ENCODE results near the gene APBB2.

Gene APBB2

GRCh38 chr4:41070516-41071281 lies 143.6 kb downstream of the APBB2 start:
- no CpG with 5 or more reads among the region's 10 CpGs for WGBS (ENCODE audit: extremely low coverage, insufficient coverage, insufficient read length)
- Histone ChIP-seq H3K4ac (ENCODE audit: low read depth, low read length) (no peak overlapping the region), H3K27ac (ENCODE audit: low read depth, low read length) (no peak overlapping the region), H3K79me2 (ENCODE audit: control insufficient read depth, insufficient read depth, low read length, poor library complexity) (no peaks in the 10 kb centered on the region), H3K4me3 (ENCODE audit: low read depth, low read length) (no peak overlapping the region), H4K8ac (ENCODE audit: low read depth, low read length) (no peak overlapping the region), H2AK5ac (ENCODE audit: low read length) (no peak overlapping the region), H2BK120ac (ENCODE audit: insufficient read depth, low read length, poor library complexity) (no peak overlapping the region), H3K9me3 (ENCODE audit: insufficient read depth, low read depth, low read length) (no peaks in the 10 kb centered on the region), H3K4me1 (ENCODE audit: control insufficient read depth in 1 of 2, insufficient read depth in 2 of 2, low read length in 2 of 2) (peaks cover 2 to 8% of the 10 kb centered on the region in 2 experiments), H3K18ac (ENCODE audit: low read length) (no peak overlapping the region), H3K79me1 (ENCODE audit: low read length) (no peaks in the 10 kb centered on the region), H3K36me3 (ENCODE audit: control insufficient read depth in 1 of 2, insufficient read depth in 2 of 2, low read length in 2 of 2) (no peaks in the 10 kb centered on the region), H3K4me2 (ENCODE audit: low read length) (no peak overlapping the region), H3K23ac (ENCODE audit: low read length) (no peak overlapping the region), H2BK5ac (ENCODE audit: low read depth, low read length, poor library complexity) (no peak overlapping the region), H4K91ac (ENCODE audit: low read depth, low read length) (no peak overlapping the region), H3K14ac (ENCODE audit: low read length) (no peak overlapping the region), H2AFZ (ENCODE audit: insufficient read depth, low read length, poor library complexity) (no peak overlapping the region), H3K27me3 (ENCODE audit: insufficient read depth, low read length) (no peaks in the 10 kb centered on the region), H2BK12ac (ENCODE audit: low read length) (no peak overlapping the region), H4K12ac (ENCODE audit: low read depth, low read length) (no peak overlapping the region), H3K9ac (ENCODE audit: low read length) (no peak overlapping the region)
- DNase-seq = no peak

DNA sequence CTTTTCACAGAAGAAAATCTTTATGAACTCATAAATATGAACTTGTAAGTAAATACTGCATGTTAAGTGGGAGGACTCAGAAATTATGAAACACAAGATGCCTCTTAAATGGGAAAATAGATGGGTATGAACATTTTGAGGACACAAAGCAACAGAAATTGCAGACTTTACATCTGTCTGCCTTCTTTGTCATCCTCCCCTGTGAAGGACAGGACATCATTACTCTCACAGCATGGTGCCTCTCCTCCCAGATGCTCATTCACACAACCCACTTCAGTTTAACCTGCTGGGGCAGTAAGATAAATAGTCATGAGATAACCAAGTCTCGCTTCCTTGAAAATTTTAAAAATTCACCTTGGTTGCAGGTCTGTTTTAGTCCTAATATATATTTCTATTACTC lies 144.5 kb downstream of the APBB2 start:
- Histone ChIP-seq H2BK5ac (ENCODE audit: low read depth, low read length, poor library complexity) (no peak overlapping the region), H3K27ac (ENCODE audit: low read depth, low read length) (no peak overlapping the region), H4K91ac (ENCODE audit: low read depth, low read length) (no peak overlapping the region), H3K4me1 (ENCODE audit: control insufficient read depth in 1 of 2, insufficient read depth in 2 of 2, low read length in 2 of 2) (peaks cover 2 to 7% of the 10 kb centered on the region in 2 experiments), H3K4me2 (ENCODE audit: low read length) (no peak overlapping the region), H3K9ac (ENCODE audit: low read length) (no peak overlapping the region), H3K79me1 (ENCODE audit: low read length) (no peaks in the 10 kb centered on the region), H3K9me3 (ENCODE audit: insufficient read depth, low read depth, low read length) (no peaks in the 10 kb centered on the region), H3K79me2 (ENCODE audit: control insufficient read depth, insufficient read depth, low read length, poor library complexity) (no peaks in the 10 kb centered on the region), H4K12ac (ENCODE audit: low read depth, low read length) (no peak overlapping the region), H3K23ac (ENCODE audit: low read length) (no peak overlapping the region), H2AK5ac (ENCODE audit: low read length) (no peak overlapping the region), H4K8ac (ENCODE audit: low read depth, low read length) (no peak overlapping the region), H2BK12ac (ENCODE audit: low read length) (no peak overlapping the region), H3K4ac (ENCODE audit: low read depth, low read length) (no peak overlapping the region), H3K14ac (ENCODE audit: low read length) (no peak overlapping the region), H3K18ac (ENCODE audit: low read length) (no peak overlapping the region), H2BK120ac (ENCODE audit: insufficient read depth, low read length, poor library complexity) (no peak overlapping the region), H2AFZ (ENCODE audit: insufficient read depth, low read length, poor library complexity) (no peak overlapping the region), H3K36me3 (ENCODE audit: control insufficient read depth in 1 of 2, insufficient read depth in 2 of 2, low read length in 2 of 2) (peaks cover 0 to 3% of the 10 kb centered on the region in 2 experiments), H3K27me3 (ENCODE audit: insufficient read depth, low read length) (no peaks in the 10 kb centered on the region), H3K4me3 (ENCODE audit: low read depth, low read length) (no peak overlapping the region)
- no CpG with 5 or more reads among the region's 1 CpG for WGBS (ENCODE audit: extremely low coverage, insufficient coverage, insufficient read length)
- no peak for DNase-seq

DNA sequence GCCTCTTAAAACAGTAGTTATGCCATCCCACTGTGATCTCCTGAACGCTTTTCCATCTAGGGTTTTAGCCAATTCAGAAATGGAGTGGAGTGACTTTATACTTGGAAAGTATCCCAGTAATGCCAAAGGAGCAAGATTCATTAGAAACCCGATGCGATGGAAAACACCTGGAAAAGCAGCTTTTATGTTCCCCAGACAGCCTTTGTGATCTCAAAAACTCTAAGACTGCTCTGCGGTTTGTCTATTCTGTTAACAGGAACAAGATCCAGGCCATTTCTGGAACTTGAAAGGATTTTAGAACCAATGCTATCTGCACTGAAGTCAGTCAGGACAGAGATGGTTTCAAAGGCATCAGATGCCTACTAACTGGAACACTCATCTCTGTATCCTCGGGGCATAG lies 145.1 kb downstream of the APBB2 start:
- no peaks in the 10 kb centered on the region for H3K79me2 ChIP-seq (ENCODE audit: control insufficient read depth, insufficient read depth, low read length, poor library complexity)
- no peak overlapping the region for H3K18ac ChIP-seq (ENCODE audit: low read length)
- H3K23ac ChIP-seq (ENCODE audit: low read length) = no peak overlapping the region
- H3K4ac ChIP-seq (ENCODE audit: low read depth, low read length) = no peak overlapping the region
- H4K91ac ChIP-seq (ENCODE audit: low read depth, low read length) = no peak overlapping the region
- peaks cover 2 to 6% of the 10 kb centered on the region in 2 experiments for H3K4me1 ChIP-seq (ENCODE audit: control insufficient read depth in 1 of 2, insufficient read depth in 2 of 2, low read length in 2 of 2)
- no peak overlapping the region for H2BK120ac ChIP-seq (ENCODE audit: insufficient read depth, low read length, poor library complexity)
- no peak overlapping the region for H4K12ac ChIP-seq (ENCODE audit: low read depth, low read length)
- H2AFZ ChIP-seq (ENCODE audit: insufficient read depth, low read length, poor library complexity) = no peak overlapping the region
- H2BK5ac ChIP-seq (ENCODE audit: low read depth, low read length, poor library complexity) = no peak overlapping the region
- H3K4me2 ChIP-seq (ENCODE audit: low read length) = no peak overlapping the region
- no CpG with 5 or more reads among the region's 5 CpGs for WGBS (ENCODE audit: extremely low coverage, insufficient coverage, insufficient read length)
- H4K8ac ChIP-seq (ENCODE audit: low read depth, low read length) = no peak overlapping the region
- DNase-seq = no peak
- no peaks in the 10 kb centered on the region for H3K9me3 ChIP-seq (ENCODE audit: insufficient read depth, low read depth, low read length)
- no peak overlapping the region for H3K4me3 ChIP-seq (ENCODE audit: low read depth, low read length)
- H3K36me3 ChIP-seq (ENCODE audit: control insufficient read depth in 1 of 2, insufficient read depth in 2 of 2, low read length in 2 of 2) = peaks cover 0 to 3% of the 10 kb centered on the region in 2 experiments
- no peak overlapping the region for H3K27ac ChIP-seq (ENCODE audit: low read depth, low read length)
- no peak overlapping the region for H3K14ac ChIP-seq (ENCODE audit: low read length)
- no peaks in the 10 kb centered on the region for H3K27me3 ChIP-seq (ENCODE audit: insufficient read depth, low read length)
- H2AK5ac ChIP-seq (ENCODE audit: low read length) = no peak overlapping the region
- H2BK12ac ChIP-seq (ENCODE audit: low read length) = no peak overlapping the region
- H3K9ac ChIP-seq (ENCODE audit: low read length) = no peak overlapping the region
- H3K79me1 ChIP-seq (ENCODE audit: low read length) = no peaks in the 10 kb centered on the region

DNA sequence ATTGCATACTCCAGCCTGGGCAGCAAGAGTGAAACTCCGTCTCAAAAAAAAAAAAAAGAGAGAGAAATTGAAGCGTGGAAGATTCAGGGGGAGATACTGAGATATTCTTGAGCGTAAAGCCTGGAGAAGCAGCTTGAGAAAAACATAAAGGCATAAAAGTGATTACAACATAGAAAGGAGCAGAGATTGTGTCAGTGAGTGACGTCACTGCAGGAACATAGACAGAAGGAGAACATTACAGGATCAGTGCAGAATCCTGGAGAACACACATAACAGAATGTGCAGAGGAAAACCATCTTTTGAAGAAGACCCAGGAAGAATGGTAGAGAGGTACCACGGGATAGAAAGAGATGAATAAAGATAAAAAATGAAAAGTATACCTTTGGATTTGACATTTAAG lies 147.0 kb downstream of the APBB2 start:
- no peak overlapping the region for H3K14ac ChIP-seq (ENCODE audit: low read length)

More for the DNA sequence above, 147.0 kb downstream of the APBB2 start:
- Histone ChIP-seq H2AK5ac (ENCODE audit: low read length) (no peak overlapping the region), H4K91ac (ENCODE audit: low read depth, low read length) (no peak overlapping the region), H3K79me2 (ENCODE audit: control insufficient read depth, insufficient read depth, low read length, poor library complexity) (peaks cover 1% of the 10 kb centered on the region), H3K4me1 (ENCODE audit: control insufficient read depth in 1 of 2, insufficient read depth in 2 of 2, low read length in 2 of 2) (peaks cover 4 to 8% of the 10 kb centered on the region in 2 experiments), H4K12ac (ENCODE audit: low read depth, low read length) (no peak overlapping the region), H3K9ac (ENCODE audit: low read length) (no peak overlapping the region), H3K27me3 (ENCODE audit: insufficient read depth, low read length) (no peaks in the 10 kb centered on the region), H2BK12ac (ENCODE audit: low read length) (no peak overlapping the region), H3K79me1 (ENCODE audit: low read length) (no peaks in the 10 kb centered on the region), H3K4ac (ENCODE audit: low read depth, low read length) (no peak overlapping the region), H3K4me3 (ENCODE audit: low read depth, low read length) (no peak overlapping the region), H4K8ac (ENCODE audit: low read depth, low read length) (no peak overlapping the region), H2BK5ac (ENCODE audit: low read depth, low read length, poor library complexity) (no peak overlapping the region), H2AFZ (ENCODE audit: insufficient read depth, low read length, poor library complexity) (no peak overlapping the region), H3K18ac (ENCODE audit: low read length) (no peak overlapping the region), H2BK120ac (ENCODE audit: insufficient read depth, low read length, poor library complexity) (no peak overlapping the region), H3K36me3 (ENCODE audit: control insufficient read depth in 1 of 2, insufficient read depth in 2 of 2, low read length in 2 of 2) (peaks cover 0 to 3% of the 10 kb centered on the region in 2 experiments), H3K27ac (ENCODE audit: low read depth, low read length) (no peak overlapping the region), H3K4me2 (ENCODE audit: low read length) (no peak overlapping the region), H3K23ac (ENCODE audit: low read length) (no peak overlapping the region), H3K9me3 (ENCODE audit: insufficient read depth, low read depth, low read length) (no peaks in the 10 kb centered on the region)
- no CpG with 5 or more reads among the region's 5 CpGs for WGBS (ENCODE audit: extremely low coverage, insufficient coverage, insufficient read length)
- DNase-seq = peak in 1 of 2 donors; percentile 43
